ENCODE results near the gene HAUS1. TPM values are rescaled to one million over a fixed set of nuclear protein-coding genes. Genes with fewer than 3 reads are reported as not detected.

HAUS1 gene
- polyA plus RNA-seq, 1 donor from 2014 or later = 118 TPM

- Histone ChIP-seq H3F3A (ENCODE audit: insufficient read depth, low read length, poor library complexity, severe bottlenecking) (no peaks in the 10 kb centered on the region), H4K20me1 (ENCODE audit: insufficient read depth) (no peaks in the 10 kb centered on the region), H3K9me3 (ENCODE audit: low read length) (no peaks in the 10 kb centered on the region), H3K4me3 (ENCODE audit: low read length) (no peak overlapping the region), H3K36me3 (ENCODE audit: insufficient read depth, low read length) (no peaks in the 10 kb centered on the region), H3K4me2 (ENCODE audit: low read length) (no peak overlapping the region), H3K9me2 (ENCODE audit: insufficient read depth, low read length) (no peaks in the 10 kb centered on the region), H3K79me2 (replicated peaks; ENCODE audit: insufficient read depth, low read length) (no peaks in the 10 kb centered on the region), H3K27me3 (ENCODE audit: insufficient read depth, low read depth, low read length) (no peaks in the 10 kb centered on the region), H3K9ac (ENCODE audit: low read length) (no peak overlapping the region), H3K27ac (ENCODE audit: low read length) (no peak overlapping the region), H2AFZ (ENCODE audit: low read depth, low read length) (no peak overlapping the region)
- TF ChIP-seq MXI1 (conservative IDR thresholded peaks at IDR 0.05; ENCODE audit: poor library complexity, severe bottlenecking) = no peak
- TF ChIP-seq RAD21 (conservative IDR thresholded peaks at IDR 0.05) = no peak
- no peak for TF ChIP-seq TAF1 (IDR thresholded peaks at IDR 0.05; ENCODE audit: low read depth)
- TF ChIP-seq POLR2AphosphoS5 (IDR thresholded peaks at IDR 0.05) = no peak
- TF ChIP-seq EZH2 (IDR thresholded peaks at IDR 0.05; ENCODE audit: borderline replicate concordance, insufficient read depth, low read length, poor library complexity, severe bottlenecking) = no peak
- TF ChIP-seq EP300 (conservative IDR thresholded peaks at IDR 0.05; ENCODE audit: poor library complexity, severe bottlenecking) = no peak
- TF ChIP-seq, protein P1, sequence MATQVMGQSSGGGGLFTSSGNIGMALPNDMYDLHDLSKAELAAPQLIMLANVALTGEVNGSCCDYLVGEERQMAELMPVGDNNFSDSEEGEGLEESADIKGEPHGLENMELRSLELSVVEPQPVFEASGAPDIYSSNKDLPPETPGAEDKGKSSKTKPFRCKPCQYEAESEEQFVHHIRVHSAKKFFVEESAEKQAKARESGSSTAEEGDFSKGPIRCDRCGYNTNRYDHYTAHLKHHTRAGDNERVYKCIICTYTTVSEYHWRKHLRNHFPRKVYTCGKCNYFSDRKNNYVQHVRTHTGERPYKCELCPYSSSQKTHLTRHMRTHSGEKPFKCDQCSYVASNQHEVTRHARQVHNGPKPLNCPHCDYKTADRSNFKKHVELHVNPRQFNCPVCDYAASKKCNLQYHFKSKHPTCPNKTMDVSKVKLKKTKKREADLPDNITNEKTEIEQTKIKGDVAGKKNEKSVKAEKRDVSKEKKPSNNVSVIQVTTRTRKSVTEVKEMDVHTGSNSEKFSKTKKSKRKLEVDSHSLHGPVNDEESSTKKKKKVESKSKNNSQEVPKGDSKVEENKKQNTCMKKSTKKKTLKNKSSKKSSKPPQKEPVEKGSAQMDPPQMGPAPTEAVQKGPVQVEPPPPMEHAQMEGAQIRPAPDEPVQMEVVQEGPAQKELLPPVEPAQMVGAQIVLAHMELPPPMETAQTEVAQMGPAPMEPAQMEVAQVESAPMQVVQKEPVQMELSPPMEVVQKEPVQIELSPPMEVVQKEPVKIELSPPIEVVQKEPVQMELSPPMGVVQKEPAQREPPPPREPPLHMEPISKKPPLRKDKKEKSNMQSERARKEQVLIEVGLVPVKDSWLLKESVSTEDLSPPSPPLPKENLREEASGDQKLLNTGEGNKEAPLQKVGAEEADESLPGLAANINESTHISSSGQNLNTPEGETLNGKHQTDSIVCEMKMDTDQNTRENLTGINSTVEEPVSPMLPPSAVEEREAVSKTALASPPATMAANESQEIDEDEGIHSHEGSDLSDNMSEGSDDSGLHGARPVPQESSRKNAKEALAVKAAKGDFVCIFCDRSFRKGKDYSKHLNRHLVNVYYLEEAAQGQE (IDR thresholded peaks at IDR 0.05; ENCODE audit: borderline replicate concordance) = no peak
- no peak for TF ChIP-seq SMC3 (conservative IDR thresholded peaks at IDR 0.05; ENCODE audit: poor library complexity)
- no peak for TF ChIP-seq CTCF (IDR thresholded peaks at IDR 0.05; ENCODE audit: poor library complexity, severe bottlenecking)
Measured at GRCh38 chr18:46152436-46152807, 48.2 kb downstream of the HAUS1 start.

GRCh38 chr18:46152808-46153617, 48.8 kb downstream of the HAUS1 start:
- Histone ChIP-seq H3F3A (ENCODE audit: insufficient read depth, low read length, poor library complexity, severe bottlenecking) (no peaks in the 10 kb centered on the region), H2AFZ (ENCODE audit: low read depth, low read length) (no peak overlapping the region), H3K79me2 (replicated peaks; ENCODE audit: insufficient read depth, low read length) (no peaks in the 10 kb centered on the region), H3K9me2 (ENCODE audit: insufficient read depth, low read length) (no peaks in the 10 kb centered on the region), H3K9me3 (ENCODE audit: low read length) (no peaks in the 10 kb centered on the region), H3K27me3 (ENCODE audit: insufficient read depth, low read depth, low read length) (no peaks in the 10 kb centered on the region), H4K20me1 (ENCODE audit: insufficient read depth) (no peaks in the 10 kb centered on the region), H3K4me3 (ENCODE audit: low read length) (no peak overlapping the region), H3K9ac (ENCODE audit: low read length) (no peak overlapping the region), H3K4me2 (ENCODE audit: low read length) (no peak overlapping the region), H3K36me3 (ENCODE audit: insufficient read depth, low read length) (no peaks in the 10 kb centered on the region), H3K27ac (ENCODE audit: low read length) (no peak overlapping the region)
- no peak for TF ChIP-seq SMC3 (conservative IDR thresholded peaks at IDR 0.05; ENCODE audit: poor library complexity)
- no peak for TF ChIP-seq POLR2AphosphoS5 (IDR thresholded peaks at IDR 0.05)
- TF ChIP-seq, protein P1 (IDR thresholded peaks at IDR 0.05; ENCODE audit: borderline replicate concordance) = no peak
- no peak for TF ChIP-seq TAF1 (IDR thresholded peaks at IDR 0.05; ENCODE audit: low read depth)
- no peak for TF ChIP-seq RAD21 (conservative IDR thresholded peaks at IDR 0.05)
- TF ChIP-seq CTCF (IDR thresholded peaks at IDR 0.05; ENCODE audit: poor library complexity, severe bottlenecking) = no peak
- no peak for TF ChIP-seq EP300 (conservative IDR thresholded peaks at IDR 0.05; ENCODE audit: poor library complexity, severe bottlenecking)
- TF ChIP-seq MXI1 (conservative IDR thresholded peaks at IDR 0.05; ENCODE audit: poor library complexity, severe bottlenecking) = no peak
- TF ChIP-seq EZH2 (IDR thresholded peaks at IDR 0.05; ENCODE audit: borderline replicate concordance, insufficient read depth, low read length, poor library complexity, severe bottlenecking) = no peak
